ENCODE measurements around the gene SUPT3H.
A peak's percentile ranks its signal among the peaks of the same experiment; 100 is the strongest.

SUPT3H gene

GRCh38 chr6:44859901-44860410 is 517.8 kb downstream of the SUPT3H start:
- TF ChIP-seq PAX5 (IDR thresholded peaks at IDR 0.05; ENCODE audit: insufficient read depth, low read length, severe bottlenecking) (no peak), POU2F2 (IDR thresholded peaks at IDR 0.05; ENCODE audit: low read depth, low read length) (no peak), POLR2AphosphoS5 (IDR thresholded peaks at IDR 0.05; ENCODE audit: low read depth, low read length) (no peak), TAF1 (IDR thresholded peaks at IDR 0.05; ENCODE audit: low read depth, low read length) (no peak)
- FAIRE-seq: no peak
- no peak for DNase-seq (ENCODE audit: insufficient read length, low spot score)

GRCh38 chr6:44858998-44859397 is 518.7 kb downstream of the SUPT3H start:
- FAIRE-seq (no peak), DNase-seq (ENCODE audit: insufficient read length, low spot score) (no peak)
- TF ChIP-seq POLR2AphosphoS5 (IDR thresholded peaks at IDR 0.05; ENCODE audit: low read depth, low read length) (no peak), POU2F2 (IDR thresholded peaks at IDR 0.05; ENCODE audit: low read depth, low read length) (no peak), SPI1 (IDR thresholded peaks at IDR 0.05; ENCODE audit: low read depth, low read length) (no peak), POLR2A (IDR thresholded peaks at IDR 0.05; ENCODE audit: low read depth, low read length) (no peak), TAF1 (IDR thresholded peaks at IDR 0.05; ENCODE audit: low read depth, low read length) (no peak)

- TF ChIP-seq SPI1 (IDR thresholded peaks at IDR 0.05; ENCODE audit: low read depth, low read length) (no peak), PAX5 (IDR thresholded peaks at IDR 0.05; ENCODE audit: insufficient read depth, low read length, severe bottlenecking) (no peak), POLR2AphosphoS5 (IDR thresholded peaks at IDR 0.05; ENCODE audit: low read depth, low read length) (no peak), TAF1 (IDR thresholded peaks at IDR 0.05; ENCODE audit: low read depth, low read length) (no peak), POLR2A (IDR thresholded peaks at IDR 0.05; ENCODE audit: low read depth, low read length) (no peak), POU2F2 (IDR thresholded peaks at IDR 0.05; ENCODE audit: low read depth, low read length) (no peak)
- DNase-seq (ENCODE audit: insufficient read length, low spot score): no peak
- FAIRE-seq: no peak
Measured at GRCh38 chr6:44856479-44856878, 521.3 kb downstream of the SUPT3H start.

GRCh38 chr6:44855562-44856411 is 521.9 kb downstream of the SUPT3H start:
- FAIRE-seq: no peak
- no peak for DNase-seq (ENCODE audit: insufficient read length, low spot score)
- TF ChIP-seq POU2F2 (IDR thresholded peaks at IDR 0.05; ENCODE audit: low read depth, low read length) (no peak), PAX5 (IDR thresholded peaks at IDR 0.05; ENCODE audit: insufficient read depth, low read length, severe bottlenecking) (no peak), SPI1 (IDR thresholded peaks at IDR 0.05; ENCODE audit: low read depth, low read length) (no peak), POLR2AphosphoS5 (IDR thresholded peaks at IDR 0.05; ENCODE audit: low read depth, low read length) (no peak), TAF1 (IDR thresholded peaks at IDR 0.05; ENCODE audit: low read depth, low read length) (no peak)

GRCh38 chr6:44854712-44855443 is 522.9 kb downstream of the SUPT3H start:
- DNase-seq (ENCODE audit: insufficient read length, low spot score) (no peak), FAIRE-seq (no peak)
- TF ChIP-seq POLR2A (IDR thresholded peaks at IDR 0.05; ENCODE audit: low read depth, low read length) (no peak), SPI1 (IDR thresholded peaks at IDR 0.05; ENCODE audit: low read depth, low read length) (no peak), PAX5 (IDR thresholded peaks at IDR 0.05; ENCODE audit: insufficient read depth, low read length, severe bottlenecking) (no peak), POLR2AphosphoS5 (IDR thresholded peaks at IDR 0.05; ENCODE audit: low read depth, low read length) (no peak), TAF1 (IDR thresholded peaks at IDR 0.05; ENCODE audit: low read depth, low read length) (no peak), POU2F2 (IDR thresholded peaks at IDR 0.05; ENCODE audit: low read depth, low read length) (no peak)

- TF ChIP-seq PAX5 (IDR thresholded peaks at IDR 0.05; ENCODE audit: insufficient read depth, low read length, severe bottlenecking) (no peak), POU2F2 (IDR thresholded peaks at IDR 0.05; ENCODE audit: low read depth, low read length) (no peak), SPI1 (IDR thresholded peaks at IDR 0.05; ENCODE audit: low read depth, low read length) (no peak), POLR2A (IDR thresholded peaks at IDR 0.05; ENCODE audit: low read depth, low read length) (no peak)
Measured at GRCh38 chr6:44851176-44851575, 526.6 kb downstream of the SUPT3H start.

GRCh38 chr6:44850312-44850711 is 527.4 kb downstream of the SUPT3H start:
- TF ChIP-seq POU2F2 (IDR thresholded peaks at IDR 0.05; ENCODE audit: low read depth, low read length) (no peak), POLR2AphosphoS5 (IDR thresholded peaks at IDR 0.05; ENCODE audit: low read depth, low read length) (no peak)
- DNase-seq (ENCODE audit: insufficient read length, low spot score) (no peak), FAIRE-seq (no peak)

More at GRCh38 chr6:44851176-44851575, 526.6 kb downstream of the SUPT3H start:
- DNase-seq (ENCODE audit: insufficient read length, low spot score) (no peak), FAIRE-seq (no peak)

GRCh38 chr6:44849806-44850205 is 527.9 kb downstream of the SUPT3H start:
- TF ChIP-seq TAF1 (IDR thresholded peaks at IDR 0.05; ENCODE audit: low read depth, low read length) (no peak), PAX5 (IDR thresholded peaks at IDR 0.05; ENCODE audit: insufficient read depth, low read length, severe bottlenecking) (no peak), SPI1 (IDR thresholded peaks at IDR 0.05; ENCODE audit: low read depth, low read length) (peak; percentile 33; the same call in 1 of the 2 replicates), POU2F2 (IDR thresholded peaks at IDR 0.05; ENCODE audit: low read depth, low read length) (no peak), POLR2A (IDR thresholded peaks at IDR 0.05; ENCODE audit: low read depth, low read length) (no peak)
- DNase-seq (ENCODE audit: insufficient read length, low spot score) (no peak), FAIRE-seq (no peak)

GRCh38 chr6:44843734-44844133 is 534.0 kb downstream of the SUPT3H start:
- TF ChIP-seq POLR2A (IDR thresholded peaks at IDR 0.05; ENCODE audit: low read depth, low read length) (no peak), PAX5 (IDR thresholded peaks at IDR 0.05; ENCODE audit: insufficient read depth, low read length, severe bottlenecking) (no peak), TAF1 (IDR thresholded peaks at IDR 0.05; ENCODE audit: low read depth, low read length) (no peak), POU2F2 (IDR thresholded peaks at IDR 0.05; ENCODE audit: low read depth, low read length) (no peak), SPI1 (IDR thresholded peaks at IDR 0.05; ENCODE audit: low read depth, low read length) (no peak), POLR2AphosphoS5 (IDR thresholded peaks at IDR 0.05; ENCODE audit: low read depth, low read length) (no peak)
- DNase-seq (ENCODE audit: insufficient read length, low spot score) (no peak), FAIRE-seq (no peak)
